HepG2 (cell line): ENCODE data around the gene TSPYL1.

Experiments used
- FOXA1 ChIP-seq, 2 experiments: fragments of 450-650 bp in 1 of 2; sonication (generic) in 1 of 2; formaldehyde crosslinking in 1 of 2; IDR thresholded peaks; 2 replicates each; pipeline versions ENCODE4 v1.4.0 to v1.6.1; 2016 to 2020; ENCODE audit warnings: missing genetic modification reagents in 1 of 2
- KDM1A ChIP-seq: IDR thresholded peaks from 2 replicates; pipeline ENCODE4 v1.6.1; 2016; ENCODE audit warnings: missing compliant biosample characterization
- PAX8 ChIP-seq: sonication (generic); formaldehyde crosslinking; IDR thresholded peaks from 2 replicates; pipeline ENCODE4 v1.8.0; 2022; ENCODE audit warnings: mild to moderate bottlenecking, missing genetic modification reagents, borderline replicate concordance
- PHF21A ChIP-seq: sonication (generic); formaldehyde crosslinking; IDR thresholded peaks from 2 replicates; pipeline ENCODE4 v1.5.0; 2020; ENCODE audit warnings: mild to moderate bottlenecking, missing genetic modification reagents
- POLR2A ChIP-seq, 2 experiments: IDR thresholded peaks; 2 replicates each; pipeline ENCODE4 v1.6.1; 2011; ENCODE audit warnings: low read depth in 2 of 2, low read length in 2 of 2, mild to moderate bottlenecking in 1 of 2, moderate library complexity in 1 of 2; ENCODE audit not compliant: insufficient read depth in 1 of 2
- POLR2AphosphoS5 ChIP-seq: IDR thresholded peaks from 2 replicates; pipeline ENCODE4 v1.6.1; 2012; ENCODE audit warnings: low read depth, low read length
- POLR2G ChIP-seq: fragments of 200-400 bp; formaldehyde crosslinking; IDR thresholded peaks from 2 replicates; pipeline ENCODE4 v1.6.1; 2018; ENCODE audit warnings: mild to moderate bottlenecking, low read depth, low read length, moderate library complexity
- SIN3A ChIP-seq: IDR thresholded peaks from 2 replicates; pipeline ENCODE4 v1.6.1; 2011; ENCODE audit warnings: low read depth, mild to moderate bottlenecking, control low read depth, low read length, borderline replicate concordance
- TAF1 ChIP-seq: sonication (generic); formaldehyde crosslinking; IDR thresholded peaks from 2 replicates; pipeline ENCODE4 v1.4.0; 2020; ENCODE audit warnings: missing genetic modification reagents
- TARDBP ChIP-seq: sonication (generic); formaldehyde crosslinking; IDR thresholded peaks from 2 replicates; pipeline ENCODE4 v1.8.0; 2022; ENCODE audit warnings: mild to moderate bottlenecking, missing genetic modification reagents
- ZNF20 ChIP-seq: sonication (generic); formaldehyde crosslinking; IDR thresholded peaks from 2 replicates; pipeline ENCODE4 v1.4.0; 2020; ENCODE audit warnings: mild to moderate bottlenecking, moderate library complexity, missing genetic modification reagents
- ZNF382 ChIP-seq: sonication (generic); formaldehyde crosslinking; IDR thresholded peaks from 2 replicates; pipeline ENCODE4 v1.5.0; 2020; ENCODE audit warnings: missing genetic modification reagents, mild to moderate bottlenecking, borderline replicate concordance
- ZNF557 ChIP-seq: sonication (generic); formaldehyde crosslinking; IDR thresholded peaks from 2 replicates; pipeline ENCODE4 v1.4.0; 2020; ENCODE audit warnings: missing genetic modification reagents
- TF ChIP-seq, protein P1 (sequence below): sonication (generic); formaldehyde crosslinking; IDR thresholded peaks from 2 replicates; pipeline ENCODE4 v1.5.0; 2020; ENCODE audit warnings: mild to moderate bottlenecking, missing genetic modification reagents, moderate library complexity

- no peak for TF ChIP-seq POLR2G
- no peak for TF ChIP-seq PAX8 (CRISPR knock-in tag)
- peak in 1 of 2 experiments; percentile 17; a peak in 1 of 4 replicates for TF ChIP-seq POLR2A (IDR thresholded peaks at IDR 0.05; ENCODE audit: insufficient read depth in 1 of 2, low read depth in 2 of 2, low read length in 2 of 2)
- no peak for TF ChIP-seq TAF1
- no peak for TF ChIP-seq PHF21A (CRISPR knock-in tag)
- TF ChIP-seq TARDBP (CRISPR knock-in tag), result no peak
- no peak for TF ChIP-seq ZNF382 (CRISPR knock-in tag)
- TF ChIP-seq POLR2AphosphoS5, result no peak
- no peak for TF ChIP-seq ZNF557
- no peak for TF ChIP-seq SIN3A
- no peak for TF ChIP-seq FOXA1 (IDR thresholded peaks at IDR 0.05)
- no peak for TF ChIP-seq FOXA1 (CRISPR knock-in tag; IDR thresholded peaks at IDR 0.05)
- no peak for TF ChIP-seq KDM1A (CRISPR knock-in tag)
- TF ChIP-seq, protein P1, sequence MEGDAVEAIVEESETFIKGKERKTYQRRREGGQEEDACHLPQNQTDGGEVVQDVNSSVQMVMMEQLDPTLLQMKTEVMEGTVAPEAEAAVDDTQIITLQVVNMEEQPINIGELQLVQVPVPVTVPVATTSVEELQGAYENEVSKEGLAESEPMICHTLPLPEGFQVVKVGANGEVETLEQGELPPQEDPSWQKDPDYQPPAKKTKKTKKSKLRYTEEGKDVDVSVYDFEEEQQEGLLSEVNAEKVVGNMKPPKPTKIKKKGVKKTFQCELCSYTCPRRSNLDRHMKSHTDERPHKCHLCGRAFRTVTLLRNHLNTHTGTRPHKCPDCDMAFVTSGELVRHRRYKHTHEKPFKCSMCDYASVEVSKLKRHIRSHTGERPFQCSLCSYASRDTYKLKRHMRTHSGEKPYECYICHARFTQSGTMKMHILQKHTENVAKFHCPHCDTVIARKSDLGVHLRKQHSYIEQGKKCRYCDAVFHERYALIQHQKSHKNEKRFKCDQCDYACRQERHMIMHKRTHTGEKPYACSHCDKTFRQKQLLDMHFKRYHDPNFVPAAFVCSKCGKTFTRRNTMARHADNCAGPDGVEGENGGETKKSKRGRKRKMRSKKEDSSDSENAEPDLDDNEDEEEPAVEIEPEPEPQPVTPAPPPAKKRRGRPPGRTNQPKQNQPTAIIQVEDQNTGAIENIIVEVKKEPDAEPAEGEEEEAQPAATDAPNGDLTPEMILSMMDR (CRISPR knock-in tag), result no peak
- TF ChIP-seq ZNF20 (CRISPR knock-in tag), result no peak
These were observed 28.0 kb downstream of the TSPYL1 start for GRCh38 chr6:116251568-116252384.
